Left kidney (tissue), 2 donors: ENCODE measurements around the gene SYNPO. TPM values are rescaled to one million over a fixed set of nuclear protein-coding genes. Genes with fewer than 3 reads are reported as not detected.

Experiments used
- DNase-seq: peaks from one replicate; pipeline ENCODE4 v3.0.0-alpha.2; 2013
- polyA plus RNA-seq: library from polyadenylated mRNA; unstranded; fragments of 120-200 nt; gene quantifications from one replicate; pipeline ENCODE4 v1.2.1, GENCODE V29; 2013; ENCODE audit not compliant: insufficient read length

The SYNPO gene
- polyA plus RNA-seq, 1 donor = 85.9 TPM

DNA sequence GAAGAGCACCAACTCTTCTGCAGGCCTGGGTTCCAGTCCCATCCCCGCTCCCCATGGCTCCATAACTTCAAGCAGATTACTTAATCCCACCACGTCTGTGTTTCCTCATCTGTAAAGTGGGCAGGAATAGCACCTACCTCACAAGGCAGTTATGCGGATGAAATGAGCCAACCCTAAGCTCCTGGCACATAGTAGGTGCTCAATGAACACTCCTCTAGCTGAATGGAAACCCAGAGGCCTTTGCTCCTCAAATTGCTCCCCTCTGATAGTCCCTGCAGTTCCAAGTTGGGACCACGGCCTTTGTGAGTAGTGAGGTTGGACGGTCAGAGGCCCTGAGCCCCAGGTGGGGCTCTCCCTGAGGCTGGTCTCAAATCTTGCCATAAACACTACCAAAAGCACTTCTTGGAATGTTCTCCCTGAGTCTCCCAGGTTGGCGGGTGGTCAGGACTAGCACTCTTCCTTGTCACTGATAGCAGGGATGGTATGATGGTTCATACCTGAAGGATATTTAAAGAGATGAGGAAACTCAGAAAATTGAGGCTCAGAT, 35.5 kb upstream of the SYNPO start:
- DNase-seq = no peak

DNA sequence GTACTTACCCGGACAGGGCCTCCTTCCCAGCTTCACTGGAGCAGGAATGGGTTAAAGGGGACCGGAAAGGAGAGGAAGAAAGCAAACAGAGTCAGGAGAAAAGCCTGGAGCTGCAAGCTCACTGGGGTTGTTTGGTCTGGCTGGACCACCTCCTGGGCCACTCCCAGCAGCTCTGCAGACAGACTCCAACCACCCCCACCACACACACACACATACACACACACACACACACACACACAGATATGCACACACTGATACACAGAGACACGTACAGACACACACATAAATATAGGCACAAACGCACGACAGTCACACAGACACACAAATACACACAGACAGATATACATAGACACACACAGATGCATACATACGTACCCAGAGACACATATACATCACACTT, 34.9 kb upstream of the SYNPO start:
- no peak for DNase-seq

DNA sequence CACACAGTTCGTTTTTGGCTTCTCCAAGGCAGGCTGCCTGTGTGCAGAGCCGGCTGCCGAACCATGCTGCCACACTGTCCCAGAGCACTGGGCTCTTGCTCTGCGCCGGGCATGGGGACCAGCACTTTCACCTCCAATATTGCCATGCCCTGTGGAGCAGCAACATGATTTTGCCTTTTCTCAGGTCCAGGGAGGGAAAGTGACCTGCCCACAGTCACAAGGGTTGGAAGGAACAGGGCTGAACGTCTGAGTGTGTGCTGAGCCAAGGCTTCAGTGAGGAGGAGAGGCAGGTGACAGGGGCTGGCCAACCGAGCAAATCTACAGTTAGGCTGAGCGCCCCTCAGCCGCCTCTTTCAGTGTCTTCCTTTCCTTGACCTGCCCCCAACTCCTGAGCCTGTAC, 34.0 kb upstream of the SYNPO start:
- DNase-seq = no peak

DNA sequence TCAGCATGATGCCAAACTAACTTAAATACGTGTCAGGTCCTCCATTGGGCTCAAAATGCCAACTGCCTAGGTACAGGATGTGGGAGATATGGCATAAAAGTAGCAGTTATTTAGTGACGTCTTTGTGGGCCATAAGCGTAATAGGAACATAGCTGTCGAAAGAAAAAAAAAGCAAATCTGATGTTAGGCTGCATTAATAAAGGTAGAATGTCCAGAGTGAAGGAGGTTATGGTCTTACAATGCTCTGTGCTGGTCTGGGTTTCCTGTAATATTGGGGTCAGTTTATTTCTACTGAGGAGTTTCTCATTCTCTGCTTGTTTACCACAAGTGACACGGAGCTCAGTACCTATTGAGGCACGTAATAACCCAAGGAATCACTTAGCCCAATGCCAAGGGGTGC, 33.4 kb upstream of the SYNPO start:
- no peak for DNase-seq

- no peak for DNase-seq
Measured at GRCh38 chr5:150607991-150608390, 32.5 kb upstream of the SYNPO start.

DNA sequence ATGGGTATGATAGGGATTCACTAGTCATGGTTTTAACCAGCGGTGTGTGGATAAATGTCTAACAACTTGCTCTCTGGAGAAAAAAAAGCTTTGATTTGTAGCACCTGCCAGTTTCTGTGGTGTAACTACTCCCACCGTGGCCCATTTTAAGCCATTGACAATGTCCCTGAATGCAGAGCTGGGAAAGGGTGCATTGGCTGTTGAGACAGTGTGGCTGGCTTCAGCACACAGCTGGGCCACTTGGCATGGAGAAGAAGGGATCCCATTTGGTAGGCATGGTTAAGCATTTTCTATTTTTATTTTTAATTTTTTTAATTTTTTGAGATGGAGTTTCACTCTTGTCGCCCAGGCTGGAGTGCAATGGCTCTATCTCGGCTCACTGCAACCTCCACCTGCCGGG, 31.5 kb upstream of the SYNPO start:
- no peak for DNase-seq

DNA sequence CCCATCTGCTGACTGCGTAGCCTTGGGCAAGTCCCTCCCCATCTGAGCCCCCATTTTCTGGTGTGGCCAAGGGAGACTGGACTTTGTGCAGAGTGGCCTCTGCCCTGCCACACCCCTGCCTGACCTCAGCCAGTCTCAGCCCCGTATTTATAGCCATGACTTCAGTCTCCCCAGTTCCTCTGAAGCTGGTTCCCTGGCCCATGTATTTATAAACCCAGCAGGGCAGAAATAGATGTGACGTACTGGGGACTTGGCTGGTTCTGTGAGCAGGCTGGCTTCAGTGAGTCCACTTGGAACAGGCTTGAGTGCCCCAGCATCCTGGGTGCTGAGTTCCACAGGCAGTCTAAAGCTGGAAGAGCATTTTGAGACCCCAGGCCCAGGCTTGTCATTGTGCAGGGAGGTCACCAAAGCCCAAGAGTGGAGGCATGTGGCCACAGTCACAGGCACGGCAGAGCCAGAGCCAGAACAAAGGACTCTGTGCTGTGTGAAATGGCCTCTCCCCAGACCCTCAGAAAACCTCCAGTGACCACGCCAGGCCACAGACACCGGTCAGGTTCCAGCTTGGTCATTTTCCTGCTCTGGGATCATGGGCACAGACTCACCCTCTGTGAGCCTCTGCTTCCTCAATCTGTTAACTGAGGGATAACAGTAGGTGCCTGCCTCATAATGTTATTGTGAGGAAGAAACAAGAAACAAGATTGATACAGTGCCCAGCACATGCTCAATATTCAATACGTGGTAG, 30.4 kb upstream of the SYNPO start:
- no peak for DNase-seq

GRCh38 chr5:150611026-150611425, 29.4 kb upstream of the SYNPO start:
- DNase-seq = no peak

GRCh38 chr5:150612405-150612804, 28.1 kb upstream of the SYNPO start:
- DNase-seq = no peak

DNA sequence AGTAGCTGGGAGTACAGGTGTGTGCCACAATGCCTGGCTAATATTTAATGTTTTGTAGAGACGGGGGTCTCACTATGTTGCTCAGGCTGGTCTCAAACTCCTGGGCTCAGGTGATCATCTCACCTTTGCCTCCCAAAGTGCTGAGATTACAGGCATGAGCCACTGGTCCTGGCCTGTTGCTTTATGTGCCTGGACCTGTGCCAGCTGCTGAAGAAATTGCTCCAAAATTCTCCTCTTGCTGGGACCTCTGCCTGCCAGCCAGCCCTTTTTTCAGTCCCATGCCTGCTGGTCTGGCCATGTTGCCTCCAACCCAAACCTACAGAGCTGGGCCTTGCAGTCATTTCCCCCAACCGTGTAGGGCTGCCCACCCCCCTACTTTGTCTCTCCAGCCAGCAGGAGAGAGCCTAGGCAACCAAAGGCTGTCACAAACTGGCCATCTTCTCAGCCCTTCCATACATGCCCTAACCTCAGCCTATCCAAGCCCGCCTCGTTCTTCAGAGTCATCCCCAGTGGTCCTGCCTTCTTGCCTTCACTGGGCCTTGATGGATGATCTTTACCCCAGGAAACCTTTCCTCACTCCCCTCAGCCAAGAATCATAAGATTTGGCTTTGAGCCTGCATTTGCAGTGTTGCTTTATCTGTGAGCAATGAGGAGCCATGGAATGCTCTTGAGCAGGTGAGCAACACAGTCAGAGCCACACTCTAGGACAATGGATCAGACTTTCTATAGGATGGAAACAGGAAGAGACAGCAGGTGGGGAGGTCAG, 27.4 kb upstream of the SYNPO start:
- DNase-seq = no peak

DNA sequence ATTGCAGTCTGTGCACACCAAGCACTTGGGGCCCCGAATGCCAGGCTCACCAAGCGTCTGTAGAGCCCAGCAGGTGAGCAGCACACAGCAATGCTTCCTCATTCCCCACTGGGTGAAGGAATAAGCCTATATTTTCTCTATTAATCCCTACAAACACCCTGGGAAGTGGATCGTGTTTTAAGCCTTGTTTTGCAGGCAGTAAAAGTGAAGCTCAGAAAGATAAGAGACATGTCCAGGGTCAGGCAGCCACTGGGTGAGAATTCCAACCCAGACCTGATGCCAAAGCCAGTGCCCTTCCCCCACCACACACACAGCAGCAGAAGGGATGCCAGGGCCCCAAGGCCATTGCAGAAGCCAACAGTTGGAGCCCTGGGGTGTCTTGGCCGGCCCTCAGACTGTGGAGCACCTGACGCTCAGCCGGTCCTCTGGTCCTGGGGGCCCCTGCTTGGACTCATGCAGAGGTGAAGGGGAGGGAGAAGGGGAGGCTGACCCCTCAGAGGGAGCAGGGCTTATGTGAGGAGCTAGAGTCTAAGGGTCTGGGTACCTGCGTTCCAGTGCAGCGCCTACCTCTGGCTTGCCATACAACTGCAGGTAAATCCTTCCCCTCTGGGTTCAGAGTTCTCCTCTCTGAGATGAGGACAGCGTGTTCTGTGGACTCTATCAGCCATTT, 26.3 kb upstream of the SYNPO start:
- no peak for DNase-seq

- DNase-seq = no peak
Measured at GRCh38 chr5:150614661-150615060, 25.8 kb upstream of the SYNPO start.

DNA sequence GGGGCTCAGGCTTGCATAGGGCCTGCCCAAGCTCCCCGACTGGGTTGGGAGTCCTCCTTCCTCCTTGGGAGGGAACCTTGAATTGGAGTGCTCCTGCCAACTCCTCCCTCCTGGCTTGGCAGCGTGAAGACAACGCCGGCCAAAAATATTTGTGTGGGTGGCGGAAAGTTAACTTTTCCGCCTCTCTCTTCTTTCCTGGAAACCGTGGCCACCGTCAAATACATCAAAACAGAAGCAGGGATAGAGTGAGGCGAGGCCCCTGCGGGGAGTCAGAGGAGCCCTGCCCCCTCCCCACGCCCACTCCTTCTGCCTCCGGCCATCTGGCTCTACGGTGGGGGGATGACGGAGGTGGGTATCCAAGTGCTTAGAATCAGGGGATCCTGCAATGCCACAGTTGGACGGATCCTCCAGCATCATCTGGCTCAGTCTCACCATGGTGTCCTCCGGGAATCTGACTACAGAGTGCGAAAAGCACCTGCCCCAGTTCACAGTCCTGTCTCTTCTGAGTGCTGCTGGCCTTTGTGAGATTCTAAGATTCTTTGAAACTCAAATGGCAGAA, 25.2 kb upstream of the SYNPO start:
- DNase-seq = no peak

DNA sequence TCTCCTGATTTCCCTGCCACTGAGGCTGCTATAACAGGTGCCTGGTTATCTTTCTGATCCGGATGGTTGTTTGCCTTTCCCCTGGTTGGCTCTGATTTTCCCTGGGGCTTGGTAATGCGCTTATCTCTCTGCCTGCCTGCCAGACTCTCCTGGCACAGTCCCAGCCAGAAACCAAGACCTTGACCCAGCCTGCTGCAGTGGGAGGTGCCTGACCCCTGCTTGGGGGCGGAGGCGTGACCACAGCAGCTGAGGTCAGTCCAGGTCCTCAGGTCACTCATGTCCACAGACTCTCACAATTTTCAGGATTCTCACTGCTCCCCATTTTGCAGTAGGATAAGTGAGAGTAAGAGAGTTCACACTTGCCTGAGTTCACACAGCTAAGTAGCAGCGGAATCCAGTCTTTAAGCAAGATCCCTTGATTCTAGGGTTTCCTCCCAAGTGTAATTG, 24.4 kb upstream of the SYNPO start:
- DNase-seq = no peak

DNA sequence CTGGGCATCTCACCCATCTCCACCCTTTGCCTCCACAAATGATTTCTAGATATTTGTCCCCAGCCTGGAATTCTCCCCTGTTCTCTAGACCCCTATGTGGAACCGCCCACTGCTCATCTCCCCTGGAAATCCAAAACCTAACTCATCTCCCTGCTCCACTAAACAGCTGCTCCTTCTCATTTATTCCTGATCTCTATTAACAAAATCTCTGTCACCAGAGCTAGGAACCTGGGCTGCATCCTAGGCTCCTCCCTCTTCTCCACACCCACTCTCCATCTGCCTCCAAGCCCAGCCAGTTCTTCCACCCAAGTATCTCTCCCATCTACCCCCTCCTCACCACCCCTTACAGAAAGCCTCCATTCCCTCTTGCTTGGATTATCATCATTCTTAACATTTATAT, 24.0 kb upstream of the SYNPO start:
- DNase-seq = no peak

DNA sequence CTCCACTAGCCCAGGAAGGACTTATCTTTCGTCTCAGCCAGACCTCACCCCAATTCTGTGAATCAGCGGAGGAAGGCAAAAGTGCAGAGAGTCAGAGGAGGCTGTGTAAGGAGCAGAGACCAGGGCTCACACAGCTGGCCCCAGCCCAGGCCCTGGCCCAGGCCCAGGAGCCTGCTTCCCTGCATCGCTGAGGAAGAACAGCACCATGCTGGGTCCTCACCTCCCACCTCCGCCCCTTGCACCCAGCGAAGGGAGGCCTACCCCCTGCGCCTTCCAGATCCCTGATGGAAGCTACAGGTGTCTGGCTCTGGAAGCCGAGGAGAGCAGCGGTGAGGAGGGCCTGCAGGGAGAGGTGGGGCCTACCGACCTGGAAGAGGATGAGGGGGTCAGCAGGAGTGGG, 22.3 kb upstream of the SYNPO start:
- DNase-seq = no peak

- DNase-seq = peak; percentile 67
Measured at GRCh38 chr5:150618588-150619281, 21.7 kb upstream of the SYNPO start.

DNA sequence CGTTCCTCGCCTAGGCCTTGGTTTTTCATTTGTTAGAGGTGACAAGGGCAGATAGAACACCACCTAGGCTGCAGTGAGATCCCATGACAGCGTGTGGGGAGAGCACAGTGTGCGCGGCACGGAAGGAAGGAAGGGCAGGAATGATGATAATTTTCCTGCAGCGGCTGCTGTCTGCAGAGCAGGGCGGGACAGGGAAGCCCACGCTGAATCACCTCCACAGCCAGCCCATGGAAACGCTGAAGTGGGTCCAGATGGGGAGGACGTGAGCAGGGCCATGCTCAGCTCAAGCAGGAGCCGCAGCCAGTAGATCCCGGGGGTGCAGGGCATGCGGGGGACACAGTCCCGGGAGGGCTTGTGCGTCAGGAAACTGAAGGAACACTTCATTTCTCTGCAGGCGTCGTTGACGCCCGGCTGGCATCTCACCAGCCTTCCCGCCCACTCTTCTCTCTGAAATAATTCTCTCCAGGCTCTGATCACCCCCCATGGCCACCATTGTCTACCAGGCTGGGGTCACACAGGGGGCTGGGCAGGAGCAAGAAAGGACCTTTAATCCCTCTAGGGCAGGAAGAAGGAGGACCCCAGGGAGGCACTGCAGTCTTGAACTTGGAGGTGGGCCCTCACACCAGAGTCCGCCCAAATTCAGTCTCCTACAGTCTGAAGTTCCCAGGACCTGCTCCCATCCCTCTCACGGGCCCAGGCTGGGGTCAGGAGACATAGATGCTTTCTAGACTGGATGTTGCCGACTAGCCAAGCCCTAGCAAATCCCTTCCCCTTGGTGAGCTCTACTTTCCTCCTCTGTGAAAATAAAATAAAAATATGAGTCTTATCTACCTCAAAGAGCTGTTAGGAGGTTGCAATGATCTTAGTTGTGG, 20.9 kb upstream of the SYNPO start:
- DNase-seq = no peak

DNA sequence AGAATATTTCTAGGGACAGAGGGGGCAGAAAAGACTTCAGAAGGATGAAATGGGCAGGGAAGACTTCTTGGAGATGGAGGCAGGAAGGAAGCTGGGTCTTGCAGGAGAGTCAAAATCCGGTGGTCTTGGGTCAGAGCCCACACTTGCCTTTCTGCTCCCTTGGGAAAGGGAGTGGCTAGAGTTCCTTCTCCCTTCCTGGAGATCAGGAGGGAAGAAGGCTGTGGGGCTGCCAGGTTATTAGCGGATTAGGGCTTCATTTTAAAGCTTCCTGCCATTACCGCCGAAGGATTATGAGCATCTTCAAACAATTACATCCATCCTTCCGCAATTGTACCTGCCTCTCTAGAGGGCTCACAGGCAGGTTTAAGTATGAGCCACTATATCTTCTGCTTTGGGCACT, 19.2 kb upstream of the SYNPO start:
- no peak for DNase-seq

GRCh38 chr5:150622157-150622556, 18.3 kb upstream of the SYNPO start:
- DNase-seq = no peak
